OCI-LY7 (cell line): ENCODE measurements around the gene NMD3. TPM values are rescaled to one million over a fixed set of nuclear protein-coding genes. Genes with fewer than 3 reads are reported as not detected.
"Not testable (repeated sequence)": the region's sequence is repeated elsewhere in the genome, so short reads cannot be mapped to it uniquely, and the experiment has no call there.

Experiments used
- BruUV-seq: library from RNA; stranded (reverse); fragments of 400-500 nt; replicated peaks from 2 replicates; lab custom pipeline; 2021; lab: Mats Ljungman, UMichigan
- CTCF ChIA-PET: fragments of 300-600 bp; sonication (Branson Sonifier 250); formaldehyde crosslinking; loops from one replicate; lab custom pipeline; 2022; ENCODE audit warnings: antibody characterized with exemption; ENCODE audit not compliant: unreplicated experiment; lab: Charles Lee
- POLR2A ChIA-PET: fragments of 300-600 bp; sonication (Branson Sonifier 250); formaldehyde crosslinking; loops from one replicate; lab custom pipeline; 2022; ENCODE audit warnings: antibody characterized with exemption; lab: Charles Lee
- DNase-seq: peaks from one replicate; pipeline ENCODE4 v3.0.0-alpha.2; 2015; ENCODE audit warnings: low spot score
- H2AFZ ChIP-seq: fragments of 200-600 bp; sonication (generic), shearing (Covaris generic); 2 replicates; pipeline ENCODE4 v1.6.1; 2014; ENCODE audit warnings: mild to moderate bottlenecking, antibody characterized with exemption, low read length, moderate library complexity
- H3K27ac ChIP-seq: fragments of 200-600 bp; sonication (generic); 2 replicates; pipeline ENCODE4 v1.5.1; 2014; ENCODE audit warnings: mixed run types, low read depth, mild to moderate bottlenecking, moderate library complexity, low read length, inconsistent platforms; ENCODE audit not compliant: poor library complexity, severe bottlenecking
- H3K36me3 ChIP-seq: fragments of 200-600 bp; sonication (generic); 2 replicates; pipeline ENCODE4 v1.6.1; 2014; ENCODE audit warnings: mild to moderate bottlenecking, antibody characterized with exemption, low read length, moderate library complexity, mixed read lengths; ENCODE audit not compliant: insufficient read depth
- H3K4me1 ChIP-seq: fragments of 200-600 bp; sonication (generic); 2 replicates; pipeline ENCODE4 v1.5.1; 2014; ENCODE audit warnings: mild to moderate bottlenecking, low read length; ENCODE audit not compliant: insufficient read depth, poor library complexity, severe bottlenecking
- H3K4me2 ChIP-seq: fragments of 200-600 bp; sonication (generic); 2 replicates; pipeline ENCODE4 v1.6.1; 2014; ENCODE audit warnings: mild to moderate bottlenecking, low read length
- H3K4me3 ChIP-seq: fragments of 200-600 bp; sonication (generic); 2 replicates; pipeline ENCODE4 v1.5.1; 2014; ENCODE audit warnings: mild to moderate bottlenecking, low read depth, low read length; ENCODE audit not compliant: poor library complexity, severe bottlenecking
- H3K79me2 ChIP-seq: fragments of 200-600 bp; sonication (generic); 2 replicates; pipeline ENCODE4 v1.6.1; 2016; ENCODE audit warnings: low read depth, mild to moderate bottlenecking, low read length, moderate library complexity, mixed read lengths; ENCODE audit not compliant: insufficient read depth
- H3K9me2 ChIP-seq: fragments of 200-600 bp; sonication (generic); 2 replicates; pipeline ENCODE4 v1.6.1; 2016; ENCODE audit warnings: mild to moderate bottlenecking, low read length, mixed read lengths; ENCODE audit not compliant: insufficient read depth
- H3K9me3 ChIP-seq: fragments of 200-600 bp; sonication (generic); 2 replicates; pipeline ENCODE4 v1.6.1; 2014; ENCODE audit warnings: mild to moderate bottlenecking, mixed run types, low read length, mixed read lengths
- H4K20me1 ChIP-seq: fragments of 200-600 bp; sonication (generic); 2 replicates; pipeline ENCODE4 v1.6.1; 2014; ENCODE audit warnings: mild to moderate bottlenecking, antibody characterized with exemption, low read length, moderate library complexity, mixed read lengths; ENCODE audit not compliant: insufficient read depth
- CTCF ChIP-seq: fragments of 200-600 bp; sonication (generic); conservative IDR thresholded peaks from 2 replicates; pipeline ENCODE4 v1.5.1; 2014; ENCODE audit warnings: mild to moderate bottlenecking, antibody characterized with exemption, low read length, moderate library complexity, mixed read lengths
- EZH2phosphoT487 ChIP-seq: fragments of 200-600 bp; sonication (generic); IDR thresholded peaks from 2 replicates; pipeline ENCODE4 v1.6.1; 2018; ENCODE audit warnings: low read depth, borderline replicate concordance, mild to moderate bottlenecking, mixed run types, antibody characterized with exemption, low read length, moderate library complexity, mixed read lengths
- intact Hi-C: fragments of 100-400 bp; cut with micrococcal nuclease; formaldehyde crosslinking; loops from one replicate; pipeline ENCODE4 v1.10.0; 2022; ENCODE audit not compliant: unreplicated experiment
- total RNA-seq, 2 experiments: library from RNA; depleted of rRNA in 1 of 2; stranded (reverse); fragments of >200 nt in 1 of 2; shearing (Covaris generic) in 1 of 2; gene quantifications; 2 replicates each; pipeline ENCODE4 v1.2.3, GENCODE V29; 2014 to 2022

NMD3 gene
- total RNA-seq, 2 experiments from 2014 or later = 30.0 to 55.2 TPM

GRCh38 chr3:161275919-161276318, 54.8 kb downstream of the NMD3 start:
- H2AFZ ChIP-seq = no peak overlapping the region
- H3K4me2 ChIP-seq = no peak overlapping the region
- ChIA-PET POLR2A (interaction anchor here (1.0 kb wide), 1 partner anchor 8 kb away, joined by 3 read pairs; no protein-coding TSS in a partner anchor), CTCF (interaction anchor here (0.9 to 1.2 kb wide), 2 partner anchors 29 to 54 kb away, joined by 3 read pairs; no protein-coding TSS in a partner anchor)
- TF ChIP-seq EZH2phosphoT487 = no peak
- TF ChIP-seq CTCF = no peak
- intact Hi-C loops = loop anchor here (2.0 kb wide), 3 partner anchors 149 to 569 kb away; no protein-coding TSS in a partner anchor
- no peak for DNase-seq
- H3K79me2 ChIP-seq = no peaks in the 10 kb centered on the region
- H3K9me3 ChIP-seq = no peaks in the 10 kb centered on the region
- H3K36me3 ChIP-seq = no peaks in the 10 kb centered on the region
- no peak overlapping the region for H3K27ac ChIP-seq
- no TSS peak for BruUV-seq
- no peaks in the 10 kb centered on the region for H3K4me1 ChIP-seq
- no peaks in the 10 kb centered on the region for H3K9me2 ChIP-seq
- no peaks in the 10 kb centered on the region for H4K20me1 ChIP-seq
- H3K4me3 ChIP-seq = no peak overlapping the region

- intact Hi-C loops = not testable (repeated sequence)
These were observed 61.3 kb downstream of the NMD3 start for GRCh38 chr3:161282387-161282786.

GRCh38 chr3:161284989-161285388, 63.9 kb downstream of the NMD3 start:
- Histone ChIP-seq H3K4me3 (no peak overlapping the region), H3K4me1 (no peaks in the 10 kb centered on the region), H3K4me2 (no peak overlapping the region), H4K20me1 (no peaks in the 10 kb centered on the region), H3K9me3 (no peaks in the 10 kb centered on the region), H2AFZ (no peak overlapping the region), H3K27ac (no peak overlapping the region), H3K36me3 (no peaks in the 10 kb centered on the region), H3K9me2 (no peaks in the 10 kb centered on the region), H3K79me2 (no peaks in the 10 kb centered on the region)
- intact Hi-C loops = no loop called here
- CTCF ChIA-PET = no interaction called here
- no TSS peak for BruUV-seq
- POLR2A ChIA-PET = interaction anchor here (1.1 kb wide), 1 partner anchor 10 kb away, joined by 3 read pairs; no protein-coding TSS in a partner anchor
- no peak for TF ChIP-seq EZH2phosphoT487
- no peak for TF ChIP-seq CTCF
- no peak for DNase-seq

More at GRCh38 chr3:161282387-161282786, 61.3 kb downstream of the NMD3 start:
- POLR2A ChIA-PET, H3K36me3 ChIP-seq, H3K79me2 ChIP-seq, H3K9me3 ChIP-seq, H3K9me2 ChIP-seq, H3K27ac ChIP-seq, H2AFZ ChIP-seq, H4K20me1 ChIP-seq, BruUV-seq, CTCF ChIA-PET, H3K4me1 ChIP-seq, H3K4me2 ChIP-seq, DNase-seq, H3K4me3 ChIP-seq: not testable (repeated sequence)
